ENCODE data around the gene UBR3.
"Not testable (repeated sequence)": the region's sequence is repeated elsewhere in the genome, so short reads cannot be mapped to it uniquely, and the experiment has no call there.

The UBR3 gene

GRCh38 chr2:169871994-169872393 lies 44.7 kb downstream of the UBR3 start:
- no peak for DNase-seq

- DNase-seq, result peak; percentile 10 to 25 (median 11)
Observed at GRCh38 chr2:169877398-169877797, 50.1 kb downstream of the UBR3 start.

GRCh38 chr2:169887120-169887519 lies 59.9 kb downstream of the UBR3 start:
- no peak for DNase-seq

- no peak for DNase-seq
Observed at GRCh38 chr2:169891593-169892298, 64.5 kb downstream of the UBR3 start.

GRCh38 chr2:169892951-169893350 lies 65.7 kb downstream of the UBR3 start:
- DNase-seq, result no peak

- DNase-seq, result no peak
Observed at GRCh38 chr2:169895294-169895985, 68.2 kb downstream of the UBR3 start.

- DNase-seq, result no peak
Observed at GRCh38 chr2:169897834-169898233, 70.6 kb downstream of the UBR3 start.

GRCh38 chr2:169900103-169900502 lies 72.8 kb downstream of the UBR3 start:
- not testable (repeated sequence) for DNase-seq

GRCh38 chr2:169900686-169901085 lies 73.4 kb downstream of the UBR3 start:
- DNase-seq, result no peak

- no peak for DNase-seq
Observed at GRCh38 chr2:169906731-169907130, 79.5 kb downstream of the UBR3 start.

GRCh38 chr2:169909376-169909775 lies 82.1 kb downstream of the UBR3 start:
- no peak for DNase-seq

- DNase-seq, result no peak
Observed at GRCh38 chr2:169910109-169910799, 83.0 kb downstream of the UBR3 start.

GRCh38 chr2:169911119-169911518 lies 83.9 kb downstream of the UBR3 start:
- DNase-seq, result no peak

- no peak for DNase-seq
Observed at GRCh38 chr2:169916623-169917022, 89.4 kb downstream of the UBR3 start.

- no peak for DNase-seq
Observed at GRCh38 chr2:169923977-169924376, 96.7 kb downstream of the UBR3 start.

- no peak for DNase-seq
Observed at GRCh38 chr2:169925968-169926367, 98.7 kb downstream of the UBR3 start.

- peak; percentile 56 to 75 (median 70) for DNase-seq
Observed at GRCh38 chr2:169928463-169928864, 101.2 kb downstream of the UBR3 start.

- DNase-seq, result peak; percentile 17 to 57 (median 35)
Observed at GRCh38 chr2:169933124-169933711, 106.0 kb downstream of the UBR3 start.

GRCh38 chr2:169936652-169937051 lies 109.4 kb downstream of the UBR3 start:
- not testable (repeated sequence) for DNase-seq

GRCh38 chr2:169945515-169945914 lies 118.3 kb downstream of the UBR3 start:
- no peak for DNase-seq

- DNase-seq, result no peak
Observed at GRCh38 chr2:169946092-169946491, 118.8 kb downstream of the UBR3 start.

- DNase-seq, result no peak
Observed at GRCh38 chr2:169946546-169946945, 119.3 kb downstream of the UBR3 start.

GRCh38 chr2:169955940-169956339 lies 128.7 kb downstream of the UBR3 start:
- DNase-seq, result no peak
